ENCODE data around the gene NPIPB2.
"Not testable (repeated sequence)": the region's sequence is repeated elsewhere in the genome, so short reads cannot be mapped to it uniquely, and the experiment has no call there.

NPIPB2 gene

DNA sequence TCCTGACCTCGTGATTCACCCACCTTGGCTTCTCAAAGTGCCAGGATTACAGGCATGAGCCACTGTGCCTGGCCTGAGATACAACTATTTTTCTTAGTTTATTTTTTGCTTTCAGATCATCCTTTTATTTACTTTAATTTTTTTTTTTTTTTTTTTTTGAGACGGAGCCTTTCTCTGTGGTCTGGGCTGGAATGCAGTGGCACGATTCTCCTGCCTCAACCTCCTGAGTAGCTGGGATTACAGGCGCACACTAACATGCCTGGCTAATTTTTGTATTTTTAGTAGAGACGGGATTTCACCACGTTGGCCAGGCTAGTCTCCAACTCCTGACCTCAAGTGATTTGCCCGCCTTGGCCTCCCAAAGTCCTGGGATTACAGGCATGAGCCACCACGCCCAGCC, 11.7 kb upstream of the NPIPB2 start:
- H3K9me3 ChIP-seq (ENCODE audit: control insufficient read depth, low read length); H3K9ac ChIP-seq (ENCODE audit: low read length); H3K4me1 ChIP-seq (ENCODE audit: control insufficient read depth, insufficient read depth, low read length); H3K4me3 ChIP-seq (ENCODE audit: low read length); H3K27me3 ChIP-seq (ENCODE audit: control insufficient read depth, insufficient read depth, low read length); H3K36me3 ChIP-seq (ENCODE audit: control insufficient read depth, insufficient read depth, low read length): not testable (repeated sequence)

DNA sequence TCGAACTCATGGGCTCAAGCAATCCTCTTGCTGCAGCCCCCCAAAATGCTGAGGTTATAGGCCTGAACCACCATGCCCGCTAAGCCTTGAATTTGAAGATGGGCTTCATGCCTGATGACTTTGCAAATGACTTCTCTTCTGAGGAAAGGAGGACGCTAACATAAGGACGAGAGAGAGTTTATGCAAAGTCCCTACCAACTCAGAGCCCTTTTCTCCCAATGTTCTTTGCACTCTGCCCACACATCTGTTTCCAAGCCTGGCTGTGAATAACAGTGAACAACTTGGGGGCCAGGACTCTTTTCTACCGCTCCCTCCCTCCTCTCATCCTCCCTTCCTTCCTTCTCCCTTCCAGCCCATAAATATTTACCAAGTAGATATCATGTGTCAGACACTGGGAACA, 8.5 kb upstream of the NPIPB2 start:
- H3K4me3 ChIP-seq (ENCODE audit: low read length), result no peak overlapping the region
- no peaks in the 10 kb centered on the region for H3K27me3 ChIP-seq (ENCODE audit: control insufficient read depth, insufficient read depth, low read length)
- no peak overlapping the region for H3K9ac ChIP-seq (ENCODE audit: low read length)

DNA sequence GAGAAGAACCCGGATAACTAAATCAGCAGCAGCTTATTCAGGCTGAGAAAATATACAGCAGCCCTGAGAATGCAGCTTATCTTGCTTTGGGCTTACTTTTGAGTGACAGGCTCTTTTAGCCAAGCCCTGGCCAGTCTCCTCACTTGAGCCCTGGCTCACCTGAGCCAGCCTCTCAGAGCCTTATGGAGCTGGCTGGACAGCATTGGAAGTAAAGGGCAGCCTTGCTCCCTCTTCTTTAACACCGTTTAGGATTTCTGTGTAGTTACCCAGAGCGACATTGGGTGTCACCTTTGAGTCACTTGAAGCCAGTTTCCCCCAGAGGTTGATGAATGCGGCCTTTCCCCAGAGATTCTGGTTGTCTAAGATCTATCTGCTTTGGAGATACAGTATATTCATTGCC, 7.7 kb upstream of the NPIPB2 start:
- Histone ChIP-seq H3K36me3 (ENCODE audit: control insufficient read depth, insufficient read depth, low read length) (no peaks in the 10 kb centered on the region), H3K9ac (ENCODE audit: low read length) (no peak overlapping the region), H3K27me3 (ENCODE audit: control insufficient read depth, insufficient read depth, low read length) (no peaks in the 10 kb centered on the region), H3K4me3 (ENCODE audit: low read length) (no peak overlapping the region), H3K9me3 (ENCODE audit: control insufficient read depth, low read length) (no peaks in the 10 kb centered on the region), H3K4me1 (ENCODE audit: control insufficient read depth, insufficient read depth, low read length) (no peaks in the 10 kb centered on the region)

More for the DNA sequence above, 8.5 kb upstream of the NPIPB2 start:
- no peaks in the 10 kb centered on the region for H3K4me1 ChIP-seq (ENCODE audit: control insufficient read depth, insufficient read depth, low read length)
- H3K9me3 ChIP-seq (ENCODE audit: control insufficient read depth, low read length), result no peaks in the 10 kb centered on the region
- H3K36me3 ChIP-seq (ENCODE audit: control insufficient read depth, insufficient read depth, low read length), result no peaks in the 10 kb centered on the region

DNA sequence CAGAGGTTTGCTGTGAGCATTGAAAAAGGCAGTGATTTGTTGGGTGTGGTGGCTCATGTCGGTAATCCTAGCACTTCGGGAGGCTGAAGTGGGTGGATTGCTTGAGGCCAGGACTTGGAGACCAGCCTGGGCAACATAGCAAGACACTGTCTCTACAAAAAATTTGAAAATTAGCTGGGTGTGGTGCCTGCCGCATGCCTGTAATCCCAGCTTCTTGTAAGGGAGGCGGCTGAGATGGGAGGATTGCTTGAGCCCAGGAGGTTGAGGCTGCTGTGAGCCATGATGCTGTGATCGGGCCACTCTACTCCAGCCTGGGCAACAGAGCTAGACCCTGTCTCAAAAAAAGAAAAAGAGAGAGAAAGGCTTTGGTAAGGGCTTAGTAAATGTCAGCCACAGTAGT, 7.0 kb upstream of the NPIPB2 start:
- Histone ChIP-seq H3K4me3 (ENCODE audit: low read length) (no peak overlapping the region), H3K27me3 (ENCODE audit: control insufficient read depth, insufficient read depth, low read length) (no peaks in the 10 kb centered on the region), H3K4me1 (ENCODE audit: control insufficient read depth, insufficient read depth, low read length) (no peaks in the 10 kb centered on the region), H3K9ac (ENCODE audit: low read length) (no peak overlapping the region), H3K9me3 (ENCODE audit: control insufficient read depth, low read length) (no peaks in the 10 kb centered on the region), H3K36me3 (ENCODE audit: control insufficient read depth, insufficient read depth, low read length) (no peaks in the 10 kb centered on the region)

DNA sequence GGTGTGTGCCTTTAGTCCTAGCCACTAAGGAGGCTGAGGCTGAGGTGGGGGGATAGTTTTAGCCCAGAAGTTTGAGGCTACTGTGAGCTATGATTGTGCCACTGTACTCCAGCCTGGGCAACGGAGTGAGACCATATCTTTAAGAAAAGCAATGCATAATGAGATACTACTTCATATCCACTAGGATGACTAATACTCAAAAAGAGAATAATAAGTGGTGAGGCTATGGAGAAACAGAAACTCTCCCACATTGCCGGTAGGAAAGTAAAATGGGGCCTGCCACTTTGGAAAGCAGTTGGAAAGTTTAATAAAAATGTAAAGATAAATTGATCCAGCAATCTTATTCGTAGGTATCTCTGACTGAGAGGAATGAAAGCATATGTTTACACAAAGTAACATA, 4.6 kb upstream of the NPIPB2 start:
- H3K9me3 ChIP-seq (ENCODE audit: control insufficient read depth, low read length), result no peaks in the 10 kb centered on the region
- no peaks in the 10 kb centered on the region for H3K27me3 ChIP-seq (ENCODE audit: control insufficient read depth, insufficient read depth, low read length)
- no peaks in the 10 kb centered on the region for H3K36me3 ChIP-seq (ENCODE audit: control insufficient read depth, insufficient read depth, low read length)
- no peak overlapping the region for H3K4me3 ChIP-seq (ENCODE audit: low read length)
- no peak overlapping the region for H3K9ac ChIP-seq (ENCODE audit: low read length)
- H3K4me1 ChIP-seq (ENCODE audit: control insufficient read depth, insufficient read depth, low read length), result no peaks in the 10 kb centered on the region

DNA sequence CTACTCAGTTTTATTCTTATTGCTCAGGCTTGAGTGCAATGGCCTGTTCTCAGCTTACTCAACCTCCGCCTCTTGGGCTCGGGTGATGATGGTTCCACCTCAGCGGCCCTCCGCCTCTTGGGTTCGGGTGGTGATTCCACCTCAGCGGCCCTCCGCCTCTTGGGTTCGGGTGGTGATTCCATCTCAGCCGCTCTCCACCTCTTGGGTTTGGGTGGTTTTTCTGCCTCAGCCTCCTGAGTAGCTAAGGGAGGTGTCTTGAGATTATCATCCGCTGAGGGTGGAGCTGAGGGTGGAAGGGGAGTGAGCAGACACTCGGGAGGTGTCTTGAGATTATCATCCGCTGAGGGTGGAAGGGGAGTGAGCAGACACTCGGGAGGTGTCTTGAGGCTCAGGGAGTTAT, 14.5 kb downstream of the NPIPB2 start:
- not testable (repeated sequence) for H3K27me3 ChIP-seq (ENCODE audit: control insufficient read depth, insufficient read depth, low read length); H3K9me3 ChIP-seq (ENCODE audit: control insufficient read depth, low read length); H3K4me3 ChIP-seq (ENCODE audit: low read length); H3K9ac ChIP-seq (ENCODE audit: low read length); H3K36me3 ChIP-seq (ENCODE audit: control insufficient read depth, insufficient read depth, low read length); H3K4me1 ChIP-seq (ENCODE audit: control insufficient read depth, insufficient read depth, low read length)

DNA sequence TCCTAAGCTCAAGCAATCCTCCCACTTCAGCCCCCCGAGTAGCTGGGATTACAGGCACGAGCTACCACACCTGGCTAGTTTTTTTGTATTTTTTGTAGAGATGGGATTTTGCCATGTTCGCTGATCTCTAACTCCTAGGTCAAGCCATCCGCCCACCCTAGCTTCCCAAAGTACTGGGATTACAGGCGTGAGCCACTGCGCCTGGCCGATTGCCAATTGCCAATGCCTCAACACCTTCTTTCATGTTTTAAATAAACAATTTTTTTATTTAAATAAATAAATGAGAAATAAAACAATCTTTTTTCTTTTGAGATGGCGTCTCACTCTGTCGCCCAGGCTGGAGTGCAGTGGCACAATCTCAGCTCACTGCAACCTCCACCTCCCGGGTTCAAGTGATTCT, 17.8 kb downstream of the NPIPB2 start:
- H3K27me3 ChIP-seq (ENCODE audit: control insufficient read depth, insufficient read depth, low read length); H3K9ac ChIP-seq (ENCODE audit: low read length); H3K4me3 ChIP-seq (ENCODE audit: low read length); H3K36me3 ChIP-seq (ENCODE audit: control insufficient read depth, insufficient read depth, low read length); H3K9me3 ChIP-seq (ENCODE audit: control insufficient read depth, low read length); H3K4me1 ChIP-seq (ENCODE audit: control insufficient read depth, insufficient read depth, low read length): not testable (repeated sequence)

DNA sequence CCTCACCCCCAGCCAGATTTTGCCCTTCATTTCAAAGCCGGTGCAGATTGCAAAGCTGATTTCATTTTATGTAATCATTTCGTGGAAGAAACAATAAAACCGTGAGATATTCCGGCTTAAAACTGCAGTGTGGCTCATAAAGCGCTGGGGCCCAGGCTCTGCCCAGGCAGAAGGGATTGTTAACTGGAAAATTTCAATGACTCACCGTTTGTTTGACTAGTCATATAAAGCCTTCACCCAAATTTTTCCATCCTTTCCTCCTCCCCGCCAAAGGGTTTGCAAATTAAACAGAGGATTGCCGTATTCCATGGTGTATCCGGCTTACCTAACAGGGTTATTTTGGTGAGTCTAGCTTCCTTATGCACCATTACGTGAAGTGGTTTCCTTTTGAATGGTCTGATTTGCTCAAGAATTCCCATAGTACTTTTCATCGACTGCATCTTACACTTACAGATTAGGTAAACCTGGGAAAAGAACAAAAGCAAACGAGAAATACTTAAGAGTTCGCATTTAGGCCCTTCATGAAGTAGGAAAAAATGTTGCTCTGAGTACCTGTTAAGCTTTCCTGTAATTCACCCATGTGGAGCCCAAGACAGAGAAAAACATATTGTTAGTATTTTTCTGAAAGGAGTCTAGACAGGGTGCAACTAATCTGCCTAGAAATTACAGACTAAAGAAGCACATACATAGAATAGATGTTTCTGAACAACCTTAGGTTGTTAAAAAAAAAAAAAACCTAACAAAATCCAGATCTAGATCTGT, 25.1 kb downstream of the NPIPB2 start:
- Histone ChIP-seq H3K4me3 (ENCODE audit: low read length) (peak overlapping the region; percentile 90), H3K9me3 (ENCODE audit: control insufficient read depth, low read length) (no peaks in the 10 kb centered on the region), H3K4me1 (ENCODE audit: control insufficient read depth, insufficient read depth, low read length) (peaks cover 16% of the 10 kb centered on the region), H3K27me3 (ENCODE audit: control insufficient read depth, insufficient read depth, low read length) (no peaks in the 10 kb centered on the region), H3K36me3 (ENCODE audit: control insufficient read depth, insufficient read depth, low read length) (no peaks in the 10 kb centered on the region), H3K9ac (ENCODE audit: low read length) (peak overlapping the region; percentile 93)

DNA sequence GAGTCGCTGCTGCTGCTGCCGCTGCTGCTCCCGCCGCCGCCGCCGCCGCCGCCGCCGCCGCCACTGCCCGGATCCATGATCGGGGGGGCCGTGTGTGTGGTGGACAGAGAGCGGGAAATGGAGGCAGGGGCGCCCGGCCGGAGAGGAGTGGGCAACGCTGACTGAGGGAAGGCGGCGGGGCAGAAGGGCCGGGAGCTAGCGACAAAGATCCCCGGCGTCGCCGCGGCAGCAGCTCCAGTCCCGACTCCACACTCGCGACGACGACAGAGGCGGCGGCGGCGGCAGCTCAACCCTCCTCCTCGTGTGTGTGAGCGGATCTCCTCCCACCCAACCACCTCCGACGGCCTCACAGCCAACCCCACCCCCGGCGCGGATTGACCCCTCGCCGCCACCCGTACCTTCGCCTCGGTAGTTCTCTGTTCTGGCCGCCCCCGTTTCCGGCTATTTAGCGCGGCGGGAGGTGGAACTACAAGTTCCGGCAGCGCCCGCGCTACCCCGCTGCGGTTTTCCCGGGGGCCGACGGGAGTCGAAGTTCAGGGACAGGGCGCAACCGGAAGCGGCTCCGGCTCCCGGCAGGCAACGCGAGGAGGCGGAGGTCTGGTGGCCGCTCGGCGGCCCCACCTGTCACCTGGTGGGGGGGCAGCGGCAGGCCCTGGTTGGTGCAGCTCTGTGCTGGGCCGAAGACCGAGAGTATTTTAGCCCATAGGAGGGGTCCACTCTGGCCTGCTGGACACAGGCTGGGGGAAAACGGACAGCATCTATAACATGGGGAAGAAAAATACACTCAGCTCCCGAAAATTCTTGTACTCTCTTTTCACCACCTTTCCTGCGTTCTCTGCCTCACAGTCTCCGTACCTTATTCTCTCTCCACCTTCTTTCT, 26.0 kb downstream of the NPIPB2 start, which contains the start of gene GSPT1:
TSS of gene GSPT1 (minus strand) at position 313 of the 880 bp plus-strand sequence. CDS start at position 77, 236 bp downstream.
- peak within 1 kb of the TSS; percentile 90 for H3K4me3 ChIP-seq (ENCODE audit: low read length)

DNA sequence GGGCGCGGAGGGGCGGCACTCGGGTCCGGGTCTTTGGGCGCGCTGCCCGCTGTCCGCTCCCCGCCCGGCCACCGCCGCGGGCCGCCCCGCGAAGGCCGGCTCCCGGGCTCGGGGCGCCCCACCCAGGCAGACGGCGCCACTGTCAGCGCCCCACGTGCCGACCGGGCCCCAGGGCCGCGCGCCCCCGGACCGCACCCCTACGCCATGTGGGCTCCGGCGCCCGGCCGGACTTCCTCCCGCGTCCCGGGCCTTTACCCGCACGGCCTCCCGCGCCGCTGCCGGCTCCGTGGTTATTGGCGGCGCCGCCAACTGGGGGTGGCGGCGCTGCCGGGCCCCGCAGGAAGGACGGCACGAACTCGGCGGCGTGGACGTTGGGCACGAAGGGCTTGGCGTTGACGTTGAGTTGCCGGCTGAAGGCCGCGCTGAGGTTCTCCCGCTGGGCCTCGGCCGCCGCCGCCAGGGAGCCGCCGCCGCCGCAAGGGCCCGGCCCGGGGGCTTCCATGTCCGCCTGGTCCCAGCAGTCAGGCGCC, 26.7 kb downstream of the NPIPB2 start:
- Histone ChIP-seq H3K4me1 (ENCODE audit: control insufficient read depth, insufficient read depth, low read length) (peaks cover 23% of the 10 kb centered on the region), H3K27me3 (ENCODE audit: control insufficient read depth, insufficient read depth, low read length) (no peaks in the 10 kb centered on the region), H3K4me3 (ENCODE audit: low read length) (peak overlapping the region; percentile 48), H3K9ac (ENCODE audit: low read length) (peak overlapping the region; percentile 67), H3K36me3 (ENCODE audit: control insufficient read depth, insufficient read depth, low read length) (no peaks in the 10 kb centered on the region), H3K9me3 (ENCODE audit: control insufficient read depth, low read length) (no peaks in the 10 kb centered on the region)

More for the DNA sequence above, 26.0 kb downstream of the NPIPB2 start, which contains the start of gene GSPT1:
- peak within 1 kb of the TSS; percentile 93 for H3K9ac ChIP-seq (ENCODE audit: low read length)
- no peaks in the 10 kb centered on the region for H3K9me3 ChIP-seq (ENCODE audit: control insufficient read depth, low read length)
- H3K27me3 ChIP-seq (ENCODE audit: control insufficient read depth, insufficient read depth, low read length), result no peaks in the 10 kb centered on the region
- peaks cover 16% of the 10 kb centered on the region for H3K4me1 ChIP-seq (ENCODE audit: control insufficient read depth, insufficient read depth, low read length)
- no peaks in the 10 kb centered on the region for H3K36me3 ChIP-seq (ENCODE audit: control insufficient read depth, insufficient read depth, low read length)

DNA sequence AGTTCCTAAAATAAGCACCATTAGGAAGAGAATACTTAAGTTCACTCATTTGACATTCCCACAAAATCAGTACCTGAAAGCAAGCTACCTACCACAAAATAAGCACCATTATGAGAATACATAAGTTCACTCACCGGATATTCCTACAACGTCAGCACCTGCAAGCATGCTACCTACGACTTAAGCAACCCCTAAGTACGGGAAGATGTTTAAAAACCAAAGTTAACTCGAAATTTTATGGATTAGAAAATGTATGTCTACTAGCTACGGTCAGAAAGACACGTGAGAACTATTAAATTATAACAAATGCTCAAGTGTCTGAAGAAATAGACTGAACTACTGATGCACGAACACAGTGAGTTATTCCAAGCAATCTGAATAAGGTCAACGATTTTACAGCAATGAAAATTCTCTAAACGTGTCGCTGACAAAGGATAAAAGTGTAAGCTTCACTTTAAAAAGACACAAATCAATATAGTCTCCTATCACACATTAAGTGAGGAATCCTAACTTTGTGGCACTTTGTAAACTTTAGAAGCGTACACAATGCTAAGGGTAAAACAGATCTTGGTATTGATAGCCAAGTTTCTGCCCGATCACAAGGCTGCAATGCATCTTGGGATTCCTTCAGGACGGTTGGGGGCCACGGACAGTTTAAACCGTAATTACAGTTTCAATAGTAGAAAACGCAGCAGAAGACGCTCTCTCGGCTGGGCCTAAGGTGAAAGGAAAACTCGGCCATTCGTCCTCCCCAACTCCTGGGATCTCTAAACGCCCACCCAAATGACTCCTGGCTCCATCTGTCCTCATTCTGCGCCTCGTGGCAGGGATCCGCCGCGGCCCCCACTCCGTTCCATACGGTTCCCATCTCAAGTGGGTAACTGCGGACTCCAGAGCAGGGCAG, 27.4 kb downstream of the NPIPB2 start:
- Histone ChIP-seq H3K27me3 (ENCODE audit: control insufficient read depth, insufficient read depth, low read length) (no peaks in the 10 kb centered on the region), H3K4me3 (ENCODE audit: low read length) (peak overlapping the region; percentile 48), H3K9ac (ENCODE audit: low read length) (peak overlapping the region; percentile 67), H3K9me3 (ENCODE audit: control insufficient read depth, low read length) (no peaks in the 10 kb centered on the region), H3K4me1 (ENCODE audit: control insufficient read depth, insufficient read depth, low read length) (peaks cover 24% of the 10 kb centered on the region), H3K36me3 (ENCODE audit: control insufficient read depth, insufficient read depth, low read length) (no peaks in the 10 kb centered on the region)

All from mucosa of stomach (tissue), 1 donor.